Measurements from ENCODE around the gene RETREG3.
"Not testable (repeated sequence)": the region's sequence is repeated elsewhere in the genome, so short reads cannot be mapped to it uniquely, and the experiment has no call there.

The RETREG3 gene

GRCh38 chr17:42609182-42609813 is at the start of gene RETREG3, which contains the start of gene TUBG1:
TSS of gene RETREG3 (minus strand) at chr17:42609374. CDS start at chr17:42609324, 50 bp downstream.
TSS of gene TUBG1 (plus strand) at chr17:42609683. CDS start at chr17:42609738, 55 bp downstream.
- DNase-seq = peak; percentile 99

- no peak for DNase-seq
Observed at GRCh38 chr17:42657824-42658588, 48.8 kb upstream of the RETREG3 start.

- DNase-seq = no peak
Observed at GRCh38 chr17:42655528-42655927, 46.4 kb upstream of the RETREG3 start.

- DNase-seq = no peak
Observed at GRCh38 chr17:42653179-42654124, 44.3 kb upstream of the RETREG3 start.

GRCh38 chr17:42651392-42651791 is 42.2 kb upstream of the RETREG3 start:
- no peak for DNase-seq

GRCh38 chr17:42647778-42648177 is 38.6 kb upstream of the RETREG3 start:
- no peak for DNase-seq

GRCh38 chr17:42642336-42642735 is 33.2 kb upstream of the RETREG3 start:
- DNase-seq = no peak

- DNase-seq = no peak
Observed at GRCh38 chr17:42640121-42640520, 30.9 kb upstream of the RETREG3 start.

GRCh38 chr17:42639525-42640113 is 30.4 kb upstream of the RETREG3 start:
- no peak for DNase-seq

- DNase-seq = no peak
Observed at GRCh38 chr17:42632949-42633444, 23.8 kb upstream of the RETREG3 start.

- no peak for DNase-seq
Observed at GRCh38 chr17:42629411-42630009, 20.3 kb upstream of the RETREG3 start.

- not testable (repeated sequence) for DNase-seq
Observed at GRCh38 chr17:42627032-42627764, 18.0 kb upstream of the RETREG3 start.

- DNase-seq = no peak
Observed at GRCh38 chr17:42623732-42624596, 14.8 kb upstream of the RETREG3 start.

- no peak for DNase-seq
Observed at GRCh38 chr17:42623271-42623670, 14.1 kb upstream of the RETREG3 start.

- DNase-seq = not testable (repeated sequence)
Observed at GRCh38 chr17:42621987-42622386, 12.8 kb upstream of the RETREG3 start.

- DNase-seq = no peak
Observed at GRCh38 chr17:42618442-42619150, 9.4 kb upstream of the RETREG3 start.

GRCh38 chr17:42617956-42618431 is 8.8 kb upstream of the RETREG3 start:
- no peak for DNase-seq

GRCh38 chr17:42613699-42614295 is 4.6 kb upstream of the RETREG3 start:
- DNase-seq = no peak

GRCh38 chr17:42612013-42612412 is 2.8 kb upstream of the RETREG3 start:
- DNase-seq = no peak
